NCI-H2196 treated with DMSO at 0.1 percent for 48 hours (cell line): ENCODE data around the gene ANXA3.

ENCODE experiments used
- DNase-seq: peaks from one replicate; lab custom pipeline; 2025; ENCODE audit not compliant: unreplicated experiment; lab: John Stamatoyannopoulos, UW

ANXA3 gene

DNA sequence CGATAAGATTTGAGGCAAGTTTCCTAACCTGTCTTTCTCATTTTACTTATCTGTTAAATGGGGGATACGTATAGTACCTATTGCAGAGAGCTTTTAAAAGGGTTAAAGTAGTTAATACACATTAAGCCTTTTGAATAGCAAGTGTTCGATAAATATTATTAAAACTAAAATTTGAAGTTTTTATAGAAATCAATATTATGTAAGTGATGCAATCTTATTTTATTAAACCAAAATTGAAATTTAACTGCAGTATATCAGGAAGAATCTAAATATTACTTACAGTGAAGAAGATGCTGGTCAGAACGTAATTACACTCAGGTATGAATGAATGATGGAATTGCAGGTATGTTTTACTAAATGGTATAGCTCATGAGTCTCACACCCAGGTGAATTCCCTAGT, 58.0 kb downstream of the ANXA3 start:
- DNase-seq, result no peak

DNA sequence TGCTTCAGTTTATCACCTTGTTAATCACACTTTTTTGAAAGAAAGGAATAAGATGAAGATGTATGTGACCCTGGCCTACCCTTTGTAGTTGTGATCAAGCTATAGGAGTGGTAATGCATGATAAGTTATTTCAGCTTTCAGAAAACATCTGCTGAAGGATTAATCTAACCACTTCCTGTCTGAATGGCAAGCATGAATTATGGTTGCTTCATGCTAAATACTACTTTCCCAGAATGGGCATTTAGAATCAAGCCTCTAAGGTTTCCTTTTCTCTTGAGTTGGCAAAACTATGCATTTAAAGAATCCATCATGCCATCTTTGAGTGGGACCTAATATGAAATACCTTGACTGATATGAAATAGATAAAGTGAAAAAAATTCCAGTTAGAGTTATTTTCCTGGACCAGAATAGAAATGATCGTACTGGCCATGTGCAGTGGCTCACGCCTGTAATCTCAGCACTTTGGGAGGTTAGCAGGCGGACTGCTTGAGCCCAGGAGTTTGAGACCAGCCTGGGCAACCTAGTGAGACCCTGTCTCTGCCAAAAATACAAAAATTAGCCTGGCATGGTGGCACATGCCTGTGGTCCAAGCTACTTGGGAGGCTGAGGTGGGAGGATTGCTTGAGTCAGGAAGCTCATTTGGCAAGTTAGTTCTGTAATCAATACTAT, 59.1 kb downstream of the ANXA3 start:
- no peak for DNase-seq

DNA sequence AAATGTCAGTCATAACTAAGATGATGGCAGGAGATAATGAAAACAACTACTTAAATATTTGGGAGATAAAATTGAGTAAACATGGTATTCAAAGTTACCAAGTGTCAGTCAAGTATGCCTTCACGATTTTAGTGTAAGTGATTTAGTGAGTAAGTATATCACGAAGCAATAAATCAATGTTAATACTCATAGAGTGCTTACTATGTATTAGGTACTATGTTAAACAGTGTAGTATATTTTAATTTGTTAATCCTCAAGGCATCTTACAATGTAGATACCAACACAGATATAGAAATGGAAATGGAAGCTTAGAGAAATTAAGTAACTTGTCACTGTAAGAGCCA, 59.6 kb downstream of the ANXA3 start:
- DNase-seq, result no peak

DNA sequence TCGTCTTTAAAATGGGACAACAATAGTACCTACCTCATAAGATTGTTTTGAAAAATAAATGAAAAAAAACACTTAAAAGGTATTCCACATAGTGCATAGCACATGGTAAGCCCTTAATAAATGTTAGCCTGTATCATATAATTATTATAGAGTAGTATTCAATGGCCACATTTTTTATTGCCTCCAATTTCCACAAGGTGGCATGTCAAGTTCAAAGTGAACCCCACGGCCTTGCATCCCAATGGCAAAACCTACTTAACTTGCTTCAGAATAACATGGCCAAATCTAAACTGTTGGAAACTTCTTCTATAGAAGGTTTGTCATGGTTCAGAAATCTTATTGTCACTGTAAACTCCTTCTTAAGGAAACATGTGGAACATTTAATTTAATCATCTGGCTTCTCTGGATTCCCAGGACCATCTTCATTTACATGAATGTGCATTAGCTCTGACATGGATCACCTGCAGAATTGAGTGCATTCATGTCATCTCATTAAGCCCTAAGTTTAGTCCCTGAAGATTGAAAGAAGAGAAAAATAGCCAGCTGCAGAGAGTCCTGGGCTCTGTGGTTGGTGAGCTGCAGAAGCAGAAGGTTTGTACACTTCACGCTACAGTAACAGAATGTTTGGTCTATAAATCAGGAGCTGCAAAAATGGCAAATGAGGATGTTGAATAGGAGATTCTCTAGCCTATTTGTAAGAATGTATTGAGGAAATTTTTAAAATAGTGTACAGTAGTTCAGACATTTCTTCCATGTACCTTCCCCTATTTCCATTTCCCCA, 61.0 kb downstream of the ANXA3 start:
- DNase-seq, result no peak

DNA sequence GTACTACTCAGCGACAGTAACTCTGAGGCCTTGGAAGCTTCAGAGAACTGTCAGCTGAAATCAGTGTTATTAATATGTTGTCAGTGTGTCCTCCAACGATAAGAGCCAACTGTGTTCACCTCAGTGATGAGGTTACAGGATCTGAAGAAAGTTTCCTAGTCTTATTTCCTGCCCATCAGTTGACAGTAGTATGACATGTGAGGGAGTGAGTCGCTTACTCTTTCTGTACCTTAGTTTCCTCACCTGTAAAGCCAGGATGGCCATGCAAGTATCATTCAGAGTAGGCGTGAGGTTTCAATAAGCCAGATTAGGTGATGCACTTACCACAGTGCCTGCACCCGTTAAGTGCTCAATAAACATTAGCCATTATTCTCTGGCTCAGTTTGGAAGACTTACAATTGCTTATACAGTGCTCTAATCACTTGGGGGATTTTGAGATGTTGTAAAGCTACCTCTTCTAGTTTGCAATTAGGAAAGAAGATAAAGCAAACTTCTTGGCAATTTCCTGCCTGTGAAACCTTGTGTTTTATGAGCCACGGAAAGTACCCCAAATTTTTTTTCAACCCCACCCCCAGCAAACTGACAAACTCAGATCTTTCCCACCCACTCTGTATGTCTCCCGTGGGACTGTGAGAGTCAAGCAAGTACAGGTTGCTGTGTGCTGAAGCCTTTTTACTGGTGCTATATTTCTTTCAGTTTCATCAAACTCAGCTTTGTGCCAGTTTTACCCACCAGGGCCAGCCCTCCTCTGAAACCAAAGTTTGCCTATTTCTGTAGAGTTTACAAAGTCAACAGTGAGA, 62.2 kb downstream of the ANXA3 start:
- DNase-seq, result no peak

DNA sequence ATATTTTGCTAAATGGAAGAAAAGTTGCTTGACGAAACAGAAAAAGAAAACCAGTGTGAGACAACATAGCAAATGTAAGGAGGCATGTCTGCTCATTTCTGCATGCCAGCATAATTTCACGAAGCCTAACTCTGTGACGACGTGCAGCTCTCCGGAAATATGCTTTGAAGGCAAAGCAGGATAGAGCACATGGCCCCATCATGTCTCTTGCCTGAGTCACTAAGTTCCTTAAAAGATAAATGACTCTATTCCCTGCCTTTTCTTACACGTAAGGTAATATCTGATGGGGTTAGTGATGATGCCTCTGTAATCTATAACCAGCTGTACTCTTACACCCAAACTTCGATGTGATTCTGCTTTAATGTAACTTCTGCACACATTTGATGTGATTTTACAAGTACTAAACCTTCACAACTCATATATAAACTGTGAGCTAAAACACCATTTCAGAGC, 64.5 kb downstream of the ANXA3 start:
- DNase-seq, result no peak

DNA sequence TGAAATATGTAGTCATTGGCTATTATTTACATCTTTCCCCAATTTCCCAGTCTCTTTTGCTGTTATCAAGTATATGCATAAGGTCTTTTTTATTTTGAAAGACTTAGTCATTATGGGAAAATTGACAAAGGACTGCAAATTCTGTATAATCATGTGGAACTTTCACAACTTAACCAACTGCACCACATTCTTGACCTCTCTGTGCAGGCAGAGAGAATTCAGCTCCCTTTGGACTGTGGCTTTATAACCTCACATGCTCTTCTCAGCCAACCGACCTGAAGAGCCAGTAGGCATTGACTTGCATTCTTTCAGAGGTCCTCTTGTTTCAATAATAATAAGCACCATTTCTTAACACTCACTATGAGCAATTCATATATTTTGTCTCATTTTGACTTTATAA, 66.9 kb downstream of the ANXA3 start:
- no peak for DNase-seq

DNA sequence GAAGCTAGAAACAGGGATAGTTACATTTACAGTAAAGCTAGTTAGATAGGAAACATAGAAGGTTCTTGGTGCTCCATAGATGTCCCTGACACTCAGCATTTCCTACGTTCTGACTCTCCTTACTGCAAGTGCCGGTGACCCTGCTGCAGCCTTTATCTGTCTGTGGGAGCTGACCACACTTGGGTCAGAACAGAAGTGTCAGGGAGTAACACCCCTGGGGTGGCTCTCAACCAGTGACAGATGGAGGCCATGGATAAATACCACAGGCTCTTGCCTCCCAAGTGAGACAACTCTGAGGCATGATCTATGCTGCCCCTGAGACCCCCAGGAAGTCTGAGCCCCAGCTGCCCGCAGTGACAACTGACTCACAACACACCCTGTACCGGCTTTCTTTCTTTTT, 69.8 kb downstream of the ANXA3 start:
- DNase-seq, result no peak

DNA sequence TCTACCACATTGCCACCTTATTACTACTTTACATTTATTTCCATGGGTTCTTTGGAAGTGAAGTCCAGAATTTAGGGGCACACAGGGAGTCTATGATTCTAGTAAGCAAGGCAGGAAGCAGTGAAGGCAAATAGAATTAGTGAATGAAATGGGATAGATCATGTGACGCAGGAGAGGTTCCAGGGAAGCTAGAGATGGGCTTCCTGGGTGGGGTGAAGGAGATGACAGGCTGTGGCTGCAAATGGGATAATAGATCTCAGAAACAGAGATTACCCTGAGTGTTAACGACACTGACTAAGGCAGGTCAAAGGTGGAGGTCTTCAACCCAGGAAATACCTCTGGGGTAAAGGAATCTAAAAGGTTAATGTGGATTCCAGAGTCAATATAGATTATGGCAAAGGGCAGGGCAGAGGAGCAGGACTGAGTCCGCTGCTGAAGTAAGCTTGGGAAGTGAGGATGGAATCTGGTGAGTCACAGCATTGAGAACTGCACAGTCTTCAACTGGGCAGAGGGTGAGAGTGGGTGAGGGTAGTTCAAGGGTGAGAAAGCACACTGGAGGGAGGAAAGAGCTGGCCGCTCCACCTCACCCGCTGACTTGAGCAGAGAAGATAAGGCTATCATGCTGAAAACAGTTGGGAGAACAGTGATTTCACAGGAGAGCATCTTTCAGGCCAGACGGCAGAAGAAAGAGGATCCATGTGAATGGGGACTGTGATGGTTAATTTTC, 70.8 kb downstream of the ANXA3 start:
- DNase-seq, result no peak

DNA sequence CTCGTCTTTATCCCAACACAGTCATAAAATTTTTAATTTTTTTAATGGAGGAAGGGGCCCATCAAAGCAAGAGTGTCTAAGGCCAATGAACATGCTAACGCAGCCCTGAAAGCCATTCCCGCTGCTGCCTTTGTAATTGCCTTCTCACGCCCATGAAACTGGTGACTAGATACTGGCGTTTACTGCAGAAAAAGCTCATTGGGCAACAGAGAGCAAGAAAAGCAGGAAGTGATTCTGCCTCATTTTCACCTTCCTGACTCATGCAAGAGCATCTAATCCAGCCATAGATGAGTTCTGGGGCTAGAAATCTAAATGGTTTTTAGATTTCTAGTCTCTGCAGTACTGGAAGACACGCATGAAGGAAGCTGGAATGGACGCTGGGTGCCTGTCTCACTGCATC, 72.5 kb downstream of the ANXA3 start:
- no peak for DNase-seq

DNA sequence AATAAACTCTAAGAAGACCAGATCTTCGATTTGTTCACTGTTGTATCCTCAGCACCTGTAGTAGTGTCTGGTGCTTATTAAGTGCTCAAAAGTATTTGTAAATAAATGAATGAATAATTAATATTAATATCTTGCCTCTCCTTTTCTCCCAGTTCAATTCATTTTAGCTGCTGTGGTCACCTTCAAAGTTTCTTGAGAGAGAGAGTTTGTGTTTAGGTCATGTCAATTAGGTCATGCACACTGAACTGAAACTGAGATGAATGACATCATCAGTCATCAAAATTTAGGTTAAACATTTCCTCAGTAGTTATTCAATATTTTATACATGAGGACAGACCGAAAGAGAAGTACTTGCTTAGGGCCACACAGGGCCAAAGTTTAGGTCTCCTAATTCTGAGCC, 73.5 kb downstream of the ANXA3 start:
- DNase-seq, result no peak

DNA sequence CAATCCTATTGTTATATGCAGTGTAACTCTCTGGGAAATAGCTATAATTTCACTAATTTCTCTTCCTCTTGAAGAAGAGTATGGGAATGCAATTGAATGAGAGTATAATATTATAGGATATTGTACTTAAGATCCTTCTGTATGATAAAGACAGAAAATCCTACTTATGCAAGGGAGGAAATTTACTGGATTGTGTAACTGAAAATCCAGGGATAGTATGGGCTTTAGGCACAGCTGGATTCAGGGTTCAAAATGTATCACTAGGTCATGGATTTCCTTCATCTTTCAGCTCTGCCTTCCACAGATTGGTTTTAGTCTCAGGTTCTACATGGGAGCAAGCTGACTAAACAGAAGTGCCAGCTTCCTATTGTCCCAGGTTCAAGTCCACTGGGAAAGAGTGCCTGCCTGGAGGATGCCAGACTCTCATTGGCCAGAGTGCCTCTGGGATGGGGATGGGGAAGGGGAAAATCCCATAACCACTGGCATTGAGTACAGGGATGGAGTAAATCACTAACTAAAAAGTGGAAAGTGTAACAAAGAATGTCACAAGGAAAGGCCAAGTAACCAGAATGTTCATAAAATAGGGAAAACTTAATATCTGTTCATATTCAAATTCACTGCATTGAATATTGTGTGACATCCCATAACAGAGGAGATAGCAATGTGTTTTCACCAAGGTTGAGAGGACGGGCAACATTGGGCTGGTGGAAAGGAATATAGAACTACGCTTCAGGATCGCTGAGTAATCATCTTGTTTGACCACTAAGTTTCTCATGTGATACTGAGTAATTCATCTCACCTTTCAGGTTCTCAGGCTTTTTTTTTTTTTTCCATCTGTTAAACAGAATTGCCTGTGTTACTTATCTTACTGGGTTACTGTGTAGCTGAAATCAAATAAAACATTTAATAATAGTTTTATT, 75.7 kb downstream of the ANXA3 start:
- DNase-seq, result no peak

DNA sequence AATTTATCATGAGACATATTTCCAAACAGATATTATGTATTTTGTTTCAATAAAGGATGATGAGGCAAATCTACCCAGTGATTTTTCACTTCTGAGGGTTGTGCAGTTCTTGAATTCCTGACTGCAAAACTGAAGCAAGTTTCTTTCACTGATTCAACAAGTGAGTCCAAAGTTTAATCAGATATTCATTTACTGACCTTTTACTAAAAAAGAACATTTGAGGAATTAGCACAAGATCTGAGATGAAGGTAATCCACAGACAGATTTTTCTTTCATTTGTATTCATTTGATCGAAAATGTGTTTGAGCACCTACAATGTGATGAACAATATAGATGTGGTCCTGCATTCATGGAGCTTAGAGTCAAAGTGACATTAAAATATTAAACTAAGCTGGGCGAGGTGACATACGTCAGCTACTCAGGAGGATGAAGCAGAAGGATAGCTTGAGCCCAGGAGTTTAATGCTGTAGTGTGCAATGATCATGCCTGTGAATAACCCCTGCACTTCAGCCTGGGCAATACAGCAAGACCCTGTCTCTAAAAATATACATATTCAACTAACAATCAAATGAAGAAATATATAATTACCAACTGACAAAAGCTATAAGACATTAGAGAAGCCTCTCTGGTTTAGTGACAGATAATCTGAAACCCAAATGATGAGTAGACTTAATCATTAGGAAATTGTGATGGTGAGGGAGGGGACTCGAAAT, 76.6 kb downstream of the ANXA3 start:
- DNase-seq, result no peak

DNA sequence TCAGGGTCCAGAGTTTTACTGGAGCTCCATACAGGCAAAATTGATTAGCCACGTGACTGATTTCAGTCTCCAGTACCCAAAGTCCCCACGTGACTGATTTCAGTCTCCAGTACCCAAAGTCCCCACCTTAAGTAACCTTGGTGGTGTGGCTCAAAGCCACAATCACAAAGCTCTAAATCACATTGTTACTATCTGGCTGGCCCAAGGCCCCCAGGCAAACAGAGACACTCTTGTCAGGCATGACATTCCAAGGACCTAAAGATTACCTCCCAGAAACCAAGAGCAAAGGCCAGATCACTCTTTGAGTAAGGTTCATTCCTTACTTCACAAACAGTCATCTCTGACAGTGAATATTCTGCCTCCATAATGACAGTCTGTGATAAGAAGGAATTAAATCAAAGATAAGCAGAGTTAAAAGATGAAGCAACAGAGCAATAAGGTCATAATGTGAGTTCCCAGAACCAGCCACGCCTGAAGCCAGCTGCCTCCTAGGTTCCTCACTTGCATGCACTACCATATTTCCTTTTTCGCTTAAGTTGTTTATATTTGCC, 78.5 kb downstream of the ANXA3 start:
- DNase-seq, result no peak

DNA sequence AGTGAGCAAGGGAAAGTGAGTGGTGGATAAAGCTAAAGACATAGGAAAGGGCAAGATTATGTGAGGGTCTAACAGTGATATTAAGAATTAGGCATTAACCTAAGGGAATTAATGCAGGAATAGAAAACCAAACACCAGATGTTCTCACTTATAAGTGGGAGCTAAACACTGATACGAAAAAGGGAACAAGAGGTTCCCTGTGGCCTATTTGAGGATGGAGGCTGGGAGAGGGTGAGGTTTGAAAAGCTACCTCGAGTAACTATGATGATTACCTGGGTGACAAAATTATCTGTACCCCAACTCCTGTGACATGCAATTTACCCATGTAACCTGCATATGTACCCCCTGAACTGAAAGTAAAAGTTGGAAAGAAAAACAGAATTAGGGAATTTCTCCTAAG, 79.0 kb downstream of the ANXA3 start:
- DNase-seq, result no peak

DNA sequence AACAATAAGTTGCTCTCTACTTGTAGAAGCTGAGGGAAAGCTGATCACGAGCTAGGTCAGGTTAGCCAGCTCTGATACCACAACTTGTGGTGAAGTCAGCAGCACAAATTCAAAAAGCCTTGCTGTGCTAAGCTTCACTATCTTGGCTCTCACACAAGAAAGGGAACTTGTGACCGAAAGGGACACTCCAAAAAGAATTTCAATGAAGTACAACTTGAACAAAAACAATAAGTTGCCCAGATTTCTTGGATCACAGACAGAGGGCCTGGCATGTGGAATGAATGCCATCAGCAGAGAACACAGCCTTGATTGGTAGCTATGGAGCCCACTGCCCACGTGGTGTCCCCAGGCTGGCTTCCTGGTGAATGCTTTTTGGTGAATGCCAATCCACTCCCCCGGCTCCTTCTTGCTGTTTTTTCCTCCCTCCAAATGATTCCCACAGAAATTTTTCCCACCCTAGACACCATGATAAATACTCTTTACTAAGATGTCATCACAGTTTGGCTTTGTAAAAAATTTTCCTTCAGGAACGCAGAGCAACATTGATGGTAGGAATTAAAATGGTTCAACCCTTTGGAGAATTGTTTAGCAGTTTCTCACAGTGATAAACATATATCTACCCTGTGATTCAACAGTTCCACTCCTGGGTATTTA, 82.6 kb downstream of the ANXA3 start:
- no peak for DNase-seq

DNA sequence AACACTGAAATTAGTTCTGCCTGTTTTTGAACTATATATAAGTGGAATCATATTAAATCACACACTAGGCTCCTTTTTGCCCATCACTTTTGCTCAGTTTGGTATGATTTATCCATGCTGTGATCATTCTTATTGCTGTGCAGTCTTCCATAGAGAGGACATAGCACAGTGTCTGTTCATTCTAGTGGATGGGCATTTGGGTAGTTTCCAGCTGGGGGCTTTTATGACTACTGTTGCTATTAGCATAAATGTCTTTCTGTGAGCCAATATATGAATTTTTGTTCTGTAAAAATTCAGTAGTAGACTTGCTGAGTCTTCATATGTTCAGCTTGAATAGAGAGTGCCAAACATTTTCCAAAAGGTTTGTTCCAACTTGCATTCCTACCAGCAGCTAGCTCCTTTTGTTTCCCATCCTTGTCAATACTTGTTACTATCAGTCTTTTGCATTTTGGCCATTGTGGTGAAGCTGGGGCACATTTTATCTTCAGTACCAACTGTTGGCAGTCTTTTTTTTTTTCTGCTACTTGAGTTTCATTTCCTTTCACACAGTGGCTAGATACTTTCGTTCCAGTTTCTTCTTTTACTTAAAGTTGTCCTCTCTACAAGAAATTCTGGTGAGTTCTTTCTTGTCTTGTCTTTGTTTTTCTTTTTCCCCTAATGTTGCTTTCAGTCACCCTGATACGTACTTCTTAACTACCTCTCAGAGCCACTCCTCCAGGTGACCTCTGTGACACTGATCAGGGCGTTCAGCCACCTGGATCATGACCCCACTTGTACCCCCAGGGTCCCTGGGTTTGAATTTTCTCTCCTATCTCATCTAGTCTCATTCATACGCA, 87.0 kb downstream of the ANXA3 start:
- DNase-seq, result no peak

DNA sequence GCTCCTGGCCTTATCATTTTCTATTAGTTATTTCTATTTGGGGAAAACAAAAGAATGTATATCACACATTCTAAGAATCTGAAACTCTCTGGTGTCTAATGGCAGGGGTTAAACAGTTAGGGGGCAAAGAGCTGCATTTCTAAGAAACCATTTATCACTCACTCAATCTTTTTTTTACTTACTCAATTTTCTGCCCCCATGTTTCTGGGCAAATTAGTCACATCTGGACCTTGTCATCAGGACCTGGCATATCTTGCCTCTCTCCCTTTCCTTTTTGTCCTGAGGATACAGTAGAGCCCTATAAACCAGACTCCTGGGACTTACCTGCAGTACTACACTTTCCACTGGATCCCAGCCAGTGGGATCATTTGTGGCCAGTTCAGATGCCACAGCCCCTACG, 89.1 kb downstream of the ANXA3 start:
- no peak for DNase-seq
